CD4-positive, CD25-positive, alpha-beta regulatory T cell (primary cell): Measurements from ENCODE around the gene NOS1. TPM values are rescaled to one million over a fixed set of nuclear protein-coding genes. Genes with fewer than 3 reads are reported as not detected.

Source experiments
- ATAC-seq, 2 donors: fragments of 150-1000 bp; cut with Tn5 transposase; one replicate each; pipeline ENCODE4 v1.10.0; 2021; ENCODE audit warnings: low read depth in 2 of 2, moderate number of reproducible peaks in 2 of 2, moderate library complexity in 1 of 2
- DNase-seq, 3 donors: peaks; one replicate each; pipeline versions ENCODE4 v3.0.0 to v3.0.0-alpha.2; 2012 to 2022; ENCODE audit warnings: mixed read lengths in 1 of 3
- H3K27ac ChIP-seq: one replicate; pipeline ENCODE4 v1.7.0; 2013; ENCODE audit warnings: mild to moderate bottlenecking, low read length; ENCODE audit not compliant: insufficient read depth, poor library complexity, severe bottlenecking
- H3K27me3 ChIP-seq: one replicate; pipeline ENCODE4 v1.7.0; 2013; ENCODE audit warnings: low read length; ENCODE audit not compliant: control insufficient read depth, insufficient read depth
- H3K36me3 ChIP-seq: one replicate; pipeline ENCODE4 v1.7.0; 2013; ENCODE audit warnings: mild to moderate bottlenecking, low read length, moderate library complexity; ENCODE audit not compliant: control insufficient read depth, insufficient read depth
- H3K4me1 ChIP-seq: 2 replicates; pipeline ENCODE4 v1.7.0; 2013; ENCODE audit warnings: mild to moderate bottlenecking, low read length; ENCODE audit not compliant: insufficient read depth, control insufficient read depth, poor library complexity, severe bottlenecking
- H3K4me3 ChIP-seq: one replicate; pipeline ENCODE4 v1.7.0; 2013; ENCODE audit warnings: low read depth, mild to moderate bottlenecking, low read length, moderate library complexity
- H3K9me3 ChIP-seq, 2 experiments: 1 replicate in 1 of 2; 2 replicates in 1 of 2; pipeline ENCODE4 v1.7.0; 2013; ENCODE audit warnings: low read length in 2 of 2, mild to moderate bottlenecking in 1 of 2, moderate library complexity in 1 of 2; ENCODE audit not compliant: control insufficient read depth in 2 of 2
- H3K27ac Mint-ChIP-seq, 3 donors: one replicate each; pipeline ENCODE4 v1.8.0; 2020 to 2022; ENCODE audit warnings: mild to moderate bottlenecking in 3 of 3, mixed read lengths in 3 of 3, moderate library complexity in 2 of 3
- H3K27me3 Mint-ChIP-seq: one replicate; pipeline ENCODE4 v1.8.0; 2022; ENCODE audit warnings: mild to moderate bottlenecking, mixed read lengths
- H3K36me3 Mint-ChIP-seq: one replicate; pipeline ENCODE4 v1.8.0; 2020; ENCODE audit warnings: mixed read lengths
- H3K4me1 Mint-ChIP-seq, 4 donors: one replicate each; pipeline ENCODE4 v1.8.0; 2020 to 2022; ENCODE audit warnings: mixed read lengths in 4 of 4, mild to moderate bottlenecking in 1 of 4
- H3K4me3 Mint-ChIP-seq, 4 donors: one replicate each; pipeline ENCODE4 v1.8.0; 2020 to 2022; ENCODE audit warnings: mild to moderate bottlenecking in 4 of 4, mixed read lengths in 4 of 4, moderate library complexity in 3 of 4
- H3K9me3 Mint-ChIP-seq, 7 donors: one replicate each; pipeline ENCODE4 v1.8.0; 2020 to 2022; ENCODE audit warnings: mixed read lengths in 7 of 7, mild to moderate bottlenecking in 3 of 7, moderate library complexity in 2 of 7
- polyA plus RNA-seq, 4 donors: library from polyadenylated mRNA; unstranded; fragments of 300-500 nt; fragmentation: Illumina TruSeq; gene quantifications; one replicate each; pipeline ENCODE4 v1.2.3, GENCODE V29; 2021
- total RNA-seq: library from RNA; stranded (reverse); gene quantifications from one replicate; pipeline ENCODE4 v1.2.3, GENCODE V29; 2022

The NOS1 gene
- total and polyA plus RNA-seq, 5 donors from 2014 or later: not detected

- ATAC-seq: no peak
- H3K4me3 Mint-ChIP-seq: no peak overlapping the region
- Histone ChIP-seq H3K9me3 (no peaks in the 10 kb centered on the region), H3K27ac (no peak overlapping the region), H3K4me3 (no peak overlapping the region), H3K4me1 (no peaks in the 10 kb centered on the region), H3K36me3 (peaks cover 99% of the 10 kb centered on the region), H3K27me3 (no peaks in the 10 kb centered on the region)
- H3K27me3 Mint-ChIP-seq: no peaks in the 10 kb centered on the region
- peaks cover 0 to 2% (median 0%) of the 10 kb centered on the region in 7 donors for H3K9me3 Mint-ChIP-seq
- peaks cover 0 to 10% (median 6%) of the 10 kb centered on the region in 4 donors for H3K4me1 Mint-ChIP-seq
- H3K27ac Mint-ChIP-seq: peak overlapping the region in 2 of 3 donors; percentile 13 to 69
- no peak for DNase-seq
- peaks cover 56% of the 10 kb centered on the region for H3K36me3 Mint-ChIP-seq
Measured at GRCh38 chr12:117158911-117159553, 202.4 kb downstream of the NOS1 start.

Other genes with a start within 250 kb of the NOS1 start
- 61.0 TPM for gene FBXO21, start 171.2 kb downstream of the NOS1 start, total RNA-seq
- gene FBXO21, start 171.2 kb downstream of the NOS1 start, polyA plus RNA-seq: 10 to 100 TPM; 49.4 to 53.0 (median 51.0) TPM